Measurements from ENCODE around the gene TRAF3IP3.

Gene TRAF3IP3

GRCh38 chr1:209830722-209831121, 74.9 kb downstream of the TRAF3IP3 start:
- no peak for DNase-seq

GRCh38 chr1:209831615-209832014, 75.8 kb downstream of the TRAF3IP3 start:
- DNase-seq: no peak

Data from NCI-H187 (cell line).